Measurements from ENCODE around the gene FAM237B.

DNA sequence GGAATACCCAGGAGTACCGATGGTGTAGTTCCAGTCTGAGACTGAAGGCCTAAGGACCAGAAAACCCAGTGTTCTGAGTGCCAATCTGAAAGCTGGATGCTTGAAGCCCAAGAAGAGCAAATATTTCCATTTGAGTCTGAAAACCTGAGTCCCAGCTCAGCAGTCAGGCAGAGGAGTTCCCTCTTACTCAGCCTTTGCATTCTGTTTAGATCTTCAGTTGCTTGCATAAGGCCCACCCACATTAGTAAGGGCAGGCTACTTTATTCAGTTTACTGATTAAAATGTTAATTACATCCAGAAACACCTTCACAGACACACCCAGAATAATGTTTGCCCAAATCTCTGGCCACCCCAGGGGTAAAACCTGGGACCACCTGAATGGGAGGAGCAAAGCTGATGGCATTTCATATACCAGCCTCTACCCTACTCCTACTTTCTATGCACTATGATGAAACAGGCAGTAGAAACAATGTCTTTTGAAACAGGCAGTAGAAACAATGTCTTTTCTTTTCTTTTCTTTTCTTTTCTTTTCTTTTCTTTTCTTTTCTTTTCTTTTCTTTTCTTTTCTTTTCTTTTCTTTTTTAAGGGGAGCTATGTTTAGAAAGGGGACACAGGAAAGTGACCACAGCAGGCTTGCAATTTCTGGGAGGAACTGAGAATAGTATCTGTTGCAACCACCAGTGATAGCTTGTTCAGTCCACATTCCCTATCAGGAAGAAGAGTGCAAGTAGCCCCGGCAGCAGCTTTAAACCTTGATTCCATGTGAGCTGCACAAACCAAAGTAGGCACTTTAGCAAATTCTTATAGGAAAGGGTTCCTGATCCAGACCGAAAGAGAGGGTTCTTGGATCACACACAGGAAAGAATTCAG lies 30.6 kb downstream of the FAM237B start:
- TF ChIP-seq, protein P1, sequence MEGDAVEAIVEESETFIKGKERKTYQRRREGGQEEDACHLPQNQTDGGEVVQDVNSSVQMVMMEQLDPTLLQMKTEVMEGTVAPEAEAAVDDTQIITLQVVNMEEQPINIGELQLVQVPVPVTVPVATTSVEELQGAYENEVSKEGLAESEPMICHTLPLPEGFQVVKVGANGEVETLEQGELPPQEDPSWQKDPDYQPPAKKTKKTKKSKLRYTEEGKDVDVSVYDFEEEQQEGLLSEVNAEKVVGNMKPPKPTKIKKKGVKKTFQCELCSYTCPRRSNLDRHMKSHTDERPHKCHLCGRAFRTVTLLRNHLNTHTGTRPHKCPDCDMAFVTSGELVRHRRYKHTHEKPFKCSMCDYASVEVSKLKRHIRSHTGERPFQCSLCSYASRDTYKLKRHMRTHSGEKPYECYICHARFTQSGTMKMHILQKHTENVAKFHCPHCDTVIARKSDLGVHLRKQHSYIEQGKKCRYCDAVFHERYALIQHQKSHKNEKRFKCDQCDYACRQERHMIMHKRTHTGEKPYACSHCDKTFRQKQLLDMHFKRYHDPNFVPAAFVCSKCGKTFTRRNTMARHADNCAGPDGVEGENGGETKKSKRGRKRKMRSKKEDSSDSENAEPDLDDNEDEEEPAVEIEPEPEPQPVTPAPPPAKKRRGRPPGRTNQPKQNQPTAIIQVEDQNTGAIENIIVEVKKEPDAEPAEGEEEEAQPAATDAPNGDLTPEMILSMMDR (IDR thresholded peaks at IDR 0.05; ENCODE audit: control extremely low read depth in 1 of 3, insufficient read depth in 1 of 3, low read depth in 1 of 3, low read length in 3 of 3): no peak
- TF ChIP-seq TEAD4 (IDR thresholded peaks at IDR 0.05; ENCODE audit: low read depth, low read length): no peak
- TF ChIP-seq ZNF274 (IDR thresholded peaks at IDR 0.05; ENCODE audit: borderline replicate concordance, extremely low read depth, low read length): no peak
- no peak for TF ChIP-seq SP4 (IDR thresholded peaks at IDR 0.05; ENCODE audit: low read length)
- TF ChIP-seq, protein P2, sequence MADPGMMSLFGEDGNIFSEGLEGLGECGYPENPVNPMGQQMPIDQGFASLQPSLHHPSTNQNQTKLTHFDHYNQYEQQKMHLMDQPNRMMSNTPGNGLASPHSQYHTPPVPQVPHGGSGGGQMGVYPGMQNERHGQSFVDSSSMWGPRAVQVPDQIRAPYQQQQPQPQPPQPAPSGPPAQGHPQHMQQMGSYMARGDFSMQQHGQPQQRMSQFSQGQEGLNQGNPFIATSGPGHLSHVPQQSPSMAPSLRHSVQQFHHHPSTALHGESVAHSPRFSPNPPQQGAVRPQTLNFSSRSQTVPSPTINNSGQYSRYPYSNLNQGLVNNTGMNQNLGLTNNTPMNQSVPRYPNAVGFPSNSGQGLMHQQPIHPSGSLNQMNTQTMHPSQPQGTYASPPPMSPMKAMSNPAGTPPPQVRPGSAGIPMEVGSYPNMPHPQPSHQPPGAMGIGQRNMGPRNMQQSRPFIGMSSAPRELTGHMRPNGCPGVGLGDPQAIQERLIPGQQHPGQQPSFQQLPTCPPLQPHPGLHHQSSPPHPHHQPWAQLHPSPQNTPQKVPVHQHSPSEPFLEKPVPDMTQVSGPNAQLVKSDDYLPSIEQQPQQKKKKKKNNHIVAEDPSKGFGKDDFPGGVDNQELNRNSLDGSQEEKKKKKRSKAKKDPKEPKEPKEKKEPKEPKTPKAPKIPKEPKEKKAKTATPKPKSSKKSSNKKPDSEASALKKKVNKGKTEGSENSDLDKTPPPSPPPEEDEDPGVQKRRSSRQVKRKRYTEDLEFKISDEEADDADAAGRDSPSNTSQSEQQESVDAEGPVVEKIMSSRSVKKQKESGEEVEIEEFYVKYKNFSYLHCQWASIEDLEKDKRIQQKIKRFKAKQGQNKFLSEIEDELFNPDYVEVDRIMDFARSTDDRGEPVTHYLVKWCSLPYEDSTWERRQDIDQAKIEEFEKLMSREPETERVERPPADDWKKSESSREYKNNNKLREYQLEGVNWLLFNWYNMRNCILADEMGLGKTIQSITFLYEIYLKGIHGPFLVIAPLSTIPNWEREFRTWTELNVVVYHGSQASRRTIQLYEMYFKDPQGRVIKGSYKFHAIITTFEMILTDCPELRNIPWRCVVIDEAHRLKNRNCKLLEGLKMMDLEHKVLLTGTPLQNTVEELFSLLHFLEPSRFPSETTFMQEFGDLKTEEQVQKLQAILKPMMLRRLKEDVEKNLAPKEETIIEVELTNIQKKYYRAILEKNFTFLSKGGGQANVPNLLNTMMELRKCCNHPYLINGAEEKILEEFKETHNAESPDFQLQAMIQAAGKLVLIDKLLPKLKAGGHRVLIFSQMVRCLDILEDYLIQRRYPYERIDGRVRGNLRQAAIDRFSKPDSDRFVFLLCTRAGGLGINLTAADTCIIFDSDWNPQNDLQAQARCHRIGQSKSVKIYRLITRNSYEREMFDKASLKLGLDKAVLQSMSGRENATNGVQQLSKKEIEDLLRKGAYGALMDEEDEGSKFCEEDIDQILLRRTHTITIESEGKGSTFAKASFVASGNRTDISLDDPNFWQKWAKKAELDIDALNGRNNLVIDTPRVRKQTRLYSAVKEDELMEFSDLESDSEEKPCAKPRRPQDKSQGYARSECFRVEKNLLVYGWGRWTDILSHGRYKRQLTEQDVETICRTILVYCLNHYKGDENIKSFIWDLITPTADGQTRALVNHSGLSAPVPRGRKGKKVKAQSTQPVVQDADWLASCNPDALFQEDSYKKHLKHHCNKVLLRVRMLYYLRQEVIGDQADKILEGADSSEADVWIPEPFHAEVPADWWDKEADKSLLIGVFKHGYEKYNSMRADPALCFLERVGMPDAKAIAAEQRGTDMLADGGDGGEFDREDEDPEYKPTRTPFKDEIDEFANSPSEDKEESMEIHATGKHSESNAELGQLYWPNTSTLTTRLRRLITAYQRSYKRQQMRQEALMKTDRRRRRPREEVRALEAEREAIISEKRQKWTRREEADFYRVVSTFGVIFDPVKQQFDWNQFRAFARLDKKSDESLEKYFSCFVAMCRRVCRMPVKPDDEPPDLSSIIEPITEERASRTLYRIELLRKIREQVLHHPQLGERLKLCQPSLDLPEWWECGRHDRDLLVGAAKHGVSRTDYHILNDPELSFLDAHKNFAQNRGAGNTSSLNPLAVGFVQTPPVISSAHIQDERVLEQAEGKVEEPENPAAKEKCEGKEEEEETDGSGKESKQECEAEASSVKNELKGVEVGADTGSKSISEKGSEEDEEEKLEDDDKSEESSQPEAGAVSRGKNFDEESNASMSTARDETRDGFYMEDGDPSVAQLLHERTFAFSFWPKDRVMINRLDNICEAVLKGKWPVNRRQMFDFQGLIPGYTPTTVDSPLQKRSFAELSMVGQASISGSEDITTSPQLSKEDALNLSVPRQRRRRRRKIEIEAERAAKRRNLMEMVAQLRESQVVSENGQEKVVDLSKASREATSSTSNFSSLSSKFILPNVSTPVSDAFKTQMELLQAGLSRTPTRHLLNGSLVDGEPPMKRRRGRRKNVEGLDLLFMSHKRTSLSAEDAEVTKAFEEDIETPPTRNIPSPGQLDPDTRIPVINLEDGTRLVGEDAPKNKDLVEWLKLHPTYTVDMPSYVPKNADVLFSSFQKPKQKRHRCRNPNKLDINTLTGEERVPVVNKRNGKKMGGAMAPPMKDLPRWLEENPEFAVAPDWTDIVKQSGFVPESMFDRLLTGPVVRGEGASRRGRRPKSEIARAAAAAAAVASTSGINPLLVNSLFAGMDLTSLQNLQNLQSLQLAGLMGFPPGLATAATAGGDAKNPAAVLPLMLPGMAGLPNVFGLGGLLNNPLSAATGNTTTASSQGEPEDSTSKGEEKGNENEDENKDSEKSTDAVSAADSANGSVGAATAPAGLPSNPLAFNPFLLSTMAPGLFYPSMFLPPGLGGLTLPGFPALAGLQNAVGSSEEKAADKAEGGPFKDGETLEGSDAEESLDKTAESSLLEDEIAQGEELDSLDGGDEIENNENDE (IDR thresholded peaks at IDR 0.05; ENCODE audit: insufficient replicate concordance, low read length): no peak
- TF ChIP-seq SUZ12 (IDR thresholded peaks at IDR 0.05; ENCODE audit: low read length): no peak
- TF ChIP-seq BACH1 (IDR thresholded peaks at IDR 0.05; ENCODE audit: low read length): no peak
- no peak for TF ChIP-seq CREB1 (IDR thresholded peaks at IDR 0.05)
